DMS 273 treated with DMSO at 0.1 percent for 48 hours (cell line): ENCODE data around the gene MFSD1.

Experiments used
- DNase-seq: peaks from one replicate; lab custom pipeline; 2025; lab: John Stamatoyannopoulos, UW

MFSD1 gene, protein sequence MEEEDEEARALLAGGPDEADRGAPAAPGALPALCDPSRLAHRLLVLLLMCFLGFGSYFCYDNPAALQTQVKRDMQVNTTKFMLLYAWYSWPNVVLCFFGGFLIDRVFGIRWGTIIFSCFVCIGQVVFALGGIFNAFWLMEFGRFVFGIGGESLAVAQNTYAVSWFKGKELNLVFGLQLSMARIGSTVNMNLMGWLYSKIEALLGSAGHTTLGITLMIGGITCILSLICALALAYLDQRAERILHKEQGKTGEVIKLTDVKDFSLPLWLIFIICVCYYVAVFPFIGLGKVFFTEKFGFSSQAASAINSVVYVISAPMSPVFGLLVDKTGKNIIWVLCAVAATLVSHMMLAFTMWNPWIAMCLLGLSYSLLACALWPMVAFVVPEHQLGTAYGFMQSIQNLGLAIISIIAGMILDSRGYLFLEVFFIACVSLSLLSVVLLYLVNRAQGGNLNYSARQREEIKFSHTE

GRCh38 chr3:158801696-158802408 lies at the start of gene MFSD1:
MFSD1 (plus strand) TSS chr3:158802054; CDS start chr3:158802153, 99 bp downstream.
- peak; percentile 62 for DNase-seq

GRCh38 chr3:158753854-158754253 lies 48.0 kb upstream of the MFSD1 start:
- no peak for DNase-seq

- DNase-seq: no peak
Measured at GRCh38 chr3:158755421-158755820, 46.4 kb upstream of the MFSD1 start.

DNA sequence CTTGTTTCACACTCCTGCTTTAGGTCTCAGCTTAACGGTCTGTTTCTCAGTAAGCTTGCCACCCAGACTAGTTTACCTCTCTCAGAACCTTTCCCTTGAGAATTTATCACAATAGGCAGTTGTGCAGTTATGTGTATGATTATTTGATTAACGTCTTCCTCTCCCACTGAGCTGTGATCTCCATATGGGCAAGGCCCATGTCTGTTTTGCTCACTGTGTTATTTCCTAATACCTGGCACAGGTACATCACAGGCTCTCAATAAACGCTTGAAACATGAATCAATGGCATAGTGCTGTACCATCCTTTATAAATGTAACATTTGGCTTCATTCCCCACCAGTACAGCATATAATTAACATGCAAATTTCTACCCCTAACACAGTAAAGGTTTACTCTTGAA lies 40.5 kb upstream of the MFSD1 start:
- no peak for DNase-seq

- DNase-seq: no peak
Measured at GRCh38 chr3:158762701-158763100, 39.2 kb upstream of the MFSD1 start.

GRCh38 chr3:158763421-158763820 lies 38.4 kb upstream of the MFSD1 start:
- no peak for DNase-seq

DNA sequence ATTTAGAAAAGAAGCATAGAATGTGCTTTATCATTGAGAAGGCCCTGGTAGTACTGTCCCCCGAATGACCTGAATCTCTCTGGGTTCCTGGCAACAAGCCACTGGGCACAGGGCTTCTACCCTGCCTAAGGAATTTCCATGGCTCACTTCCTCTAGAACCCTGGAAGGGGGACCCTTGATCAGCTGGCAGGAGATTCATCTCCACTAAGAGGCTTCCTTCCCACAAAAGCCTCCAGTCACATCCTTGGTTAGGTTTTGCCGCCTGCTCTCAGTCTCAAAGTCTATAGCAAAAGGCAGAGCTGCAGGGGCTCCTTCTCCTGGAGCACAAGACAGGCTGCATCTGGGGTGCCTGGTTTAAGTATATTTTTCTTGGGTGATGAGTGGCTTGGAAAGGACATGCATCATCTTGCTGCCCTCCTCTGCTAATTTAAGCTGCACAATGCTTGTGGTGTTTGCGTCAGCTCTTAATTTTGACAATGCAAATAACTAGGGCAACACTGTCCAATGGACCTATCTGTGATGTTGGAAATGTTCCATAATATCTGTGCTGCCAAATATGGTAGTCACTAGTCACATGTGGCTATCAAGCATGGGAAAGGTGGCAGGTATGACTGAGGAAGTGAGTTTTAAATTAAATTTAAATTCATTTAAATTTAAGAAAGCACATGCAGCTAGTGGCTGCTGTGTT lies 36.2 kb upstream of the MFSD1 start:
- DNase-seq: no peak

GRCh38 chr3:158766364-158766763 lies 35.5 kb upstream of the MFSD1 start:
- DNase-seq: no peak

DNA sequence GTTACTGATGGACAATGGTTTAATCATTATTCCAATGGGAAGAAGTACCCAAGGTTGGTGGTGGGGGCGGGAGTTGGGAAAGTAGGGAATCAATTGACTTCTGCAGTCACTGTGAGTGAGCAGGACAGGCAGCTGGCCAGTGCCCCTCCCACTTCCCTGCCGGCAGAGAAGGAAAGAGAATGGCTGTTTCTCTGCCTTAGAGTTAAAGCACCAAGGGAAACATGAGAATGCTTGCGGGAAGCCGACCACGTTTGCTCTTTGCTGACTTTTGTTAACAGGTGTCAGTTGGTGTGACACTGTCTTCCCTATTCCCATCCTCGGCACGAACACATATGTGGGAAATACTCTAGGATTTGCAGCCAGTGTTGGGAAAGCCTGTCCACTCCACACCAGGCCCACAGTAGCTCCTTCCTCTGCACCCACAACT lies 33.5 kb upstream of the MFSD1 start:
- DNase-seq: no peak

DNA sequence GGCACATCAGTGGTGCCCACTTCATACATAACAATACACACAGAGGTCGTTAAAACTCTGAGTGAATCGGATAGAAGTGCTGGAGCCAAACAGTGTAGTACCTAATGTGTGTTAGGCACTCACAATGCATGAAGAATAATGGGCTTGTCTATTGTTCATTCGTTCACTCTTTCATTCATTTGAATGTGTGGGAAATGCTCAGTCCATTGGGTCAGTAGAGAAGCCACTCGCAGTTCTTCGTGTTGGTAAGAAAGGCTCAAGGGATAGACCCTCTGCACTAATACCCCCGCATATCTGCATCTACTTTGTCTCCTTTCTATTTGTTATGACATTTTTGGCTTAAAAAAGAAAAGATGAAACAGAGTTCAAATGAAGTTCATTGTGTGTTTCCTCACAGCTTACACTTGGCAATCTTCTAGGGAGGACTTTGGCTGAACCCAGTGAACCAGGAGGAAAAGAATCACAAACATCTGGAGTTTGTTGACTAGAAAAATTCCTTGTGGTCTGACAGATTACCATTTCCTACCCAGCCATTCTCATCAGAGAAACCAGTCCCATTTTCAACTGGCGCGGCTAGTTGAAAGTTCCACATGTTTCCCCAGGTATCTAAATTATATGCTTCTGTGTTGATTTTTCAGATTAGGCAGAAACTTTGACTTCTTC lies 32.8 kb upstream of the MFSD1 start:
- no peak for DNase-seq

DNA sequence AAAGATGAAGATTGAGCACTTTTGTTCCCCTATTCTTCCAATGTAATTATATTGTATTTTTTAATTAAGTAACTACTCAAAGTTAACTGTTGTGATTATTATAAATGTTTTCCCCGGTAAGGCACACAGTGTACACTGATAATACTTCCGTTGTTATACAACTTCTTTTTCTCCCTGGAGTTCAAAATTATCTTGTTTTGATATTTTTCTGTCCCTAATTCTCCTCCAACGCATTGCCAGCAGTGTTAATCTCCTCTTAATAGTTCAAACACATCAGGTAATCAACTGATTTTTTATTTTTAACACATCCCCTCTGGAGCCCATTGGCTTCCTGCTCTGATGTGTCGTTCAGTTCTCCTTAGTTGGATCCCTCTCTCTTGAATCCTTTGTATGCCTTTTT lies 32.3 kb upstream of the MFSD1 start:
- DNase-seq: no peak

DNA sequence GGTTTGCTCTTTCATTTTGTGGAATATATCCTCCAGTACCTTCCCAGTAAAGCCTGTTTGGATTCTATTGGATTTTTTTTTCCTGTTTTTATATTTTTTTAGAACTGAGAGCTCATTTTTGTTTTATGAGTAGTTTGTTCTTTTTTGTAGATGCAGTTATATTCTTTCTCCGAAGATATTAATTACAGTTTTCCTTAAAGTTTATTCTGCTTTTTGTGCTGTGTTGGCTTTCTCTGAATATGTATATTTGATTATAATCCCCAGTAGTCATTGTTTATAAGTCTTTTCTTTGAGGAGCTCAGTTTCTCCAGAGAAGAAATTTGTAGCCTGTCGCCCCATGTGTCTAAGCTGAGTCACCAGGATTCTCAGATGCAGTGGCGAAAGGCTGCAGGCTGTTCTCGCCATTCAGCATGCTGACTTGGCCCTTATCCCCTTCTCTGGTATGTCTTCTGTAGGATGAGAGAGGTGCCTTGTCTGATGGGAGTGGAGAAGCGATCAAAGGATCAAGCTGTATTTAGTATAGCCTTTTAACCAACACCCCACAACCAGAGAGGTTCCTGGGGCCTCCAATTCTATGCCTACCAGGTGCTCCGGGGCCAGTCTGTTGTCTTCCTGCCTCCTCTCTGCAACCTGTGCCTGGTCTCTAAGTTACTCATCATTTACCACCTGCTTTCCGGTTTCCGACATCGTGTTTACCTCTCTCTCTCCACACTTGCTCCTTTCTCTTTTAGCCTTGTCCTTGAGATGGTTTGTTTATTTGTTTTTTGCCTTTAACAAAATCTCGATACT lies 31.7 kb upstream of the MFSD1 start:
- no peak for DNase-seq

DNA sequence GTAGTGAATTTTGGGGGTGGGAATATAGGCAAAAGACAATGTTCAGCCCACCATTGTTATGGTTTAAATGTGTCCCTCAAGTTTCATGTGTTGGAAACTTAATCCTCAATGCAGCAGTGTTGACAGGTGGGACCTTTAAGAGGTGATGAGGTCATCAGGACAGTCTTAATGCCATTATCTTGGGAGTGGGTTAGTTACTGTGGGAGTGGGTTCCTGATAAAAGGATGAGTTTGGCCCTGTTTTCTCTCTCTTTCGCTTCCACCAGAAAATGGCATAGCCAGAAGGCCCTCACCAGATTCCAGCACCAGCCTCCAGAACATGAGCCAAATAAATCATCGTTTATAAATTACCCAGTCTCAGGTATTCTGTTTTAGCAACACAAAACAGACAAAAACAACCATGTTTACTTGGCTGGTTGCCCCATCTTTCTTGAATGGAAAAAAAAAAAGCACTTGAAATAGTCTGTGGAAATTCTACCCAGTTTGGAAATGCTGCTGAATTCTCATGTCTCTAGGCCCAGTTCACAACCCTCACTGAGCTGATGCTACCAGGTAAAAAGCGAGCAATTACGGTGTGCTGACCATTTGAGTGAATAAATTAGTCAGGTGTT lies 31.0 kb upstream of the MFSD1 start:
- DNase-seq: no peak

GRCh38 chr3:158771577-158771976 lies 30.3 kb upstream of the MFSD1 start:
- no peak for DNase-seq

GRCh38 chr3:158771982-158772381 lies 29.9 kb upstream of the MFSD1 start:
- no peak for DNase-seq

DNA sequence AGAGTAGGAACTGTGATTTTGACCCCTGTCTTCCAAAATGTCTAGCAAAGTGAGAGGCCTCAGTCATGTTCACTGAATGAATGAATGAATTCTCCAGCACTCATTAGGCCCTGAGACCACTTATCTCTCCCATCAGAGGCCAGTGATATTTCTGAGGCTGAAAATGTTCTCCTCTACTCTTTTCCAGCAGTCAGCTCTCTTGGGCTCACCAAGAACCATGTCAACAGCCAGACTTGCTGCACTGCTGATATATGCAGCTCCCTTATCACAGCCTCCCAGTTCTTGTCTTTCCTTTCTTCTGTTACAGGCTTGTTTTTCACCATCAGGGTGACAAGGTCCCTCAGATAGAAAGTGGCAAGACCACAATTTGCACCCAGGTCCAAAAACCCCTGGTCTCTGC lies 28.7 kb upstream of the MFSD1 start:
- DNase-seq: no peak

- no peak for DNase-seq
Measured at GRCh38 chr3:158773845-158774830, 27.7 kb upstream of the MFSD1 start.

DNA sequence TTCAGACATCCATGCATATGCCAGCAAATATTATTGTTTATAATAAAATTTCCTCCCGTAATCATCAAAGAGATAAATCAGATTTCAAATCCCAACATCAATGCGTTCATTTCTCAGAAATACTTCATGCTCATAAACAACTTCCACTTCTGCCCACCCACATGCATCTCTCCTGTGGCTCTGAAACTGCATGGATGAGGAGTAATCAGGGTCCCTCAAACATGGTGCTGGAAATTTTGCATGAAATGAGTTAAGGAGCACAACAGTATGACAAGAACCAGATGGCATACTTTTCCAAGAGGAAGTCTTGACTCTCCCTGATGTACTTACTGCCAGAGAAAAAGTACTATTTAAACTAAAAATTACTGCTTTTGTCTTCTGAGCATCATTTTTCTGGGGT lies 26.9 kb upstream of the MFSD1 start:
- no peak for DNase-seq
